Peyer's patch (tissue), 4 donors: Measurements from ENCODE around the gene LRRC15. TPM values are rescaled to one million over a fixed set of nuclear protein-coding genes. Genes with fewer than 3 reads are reported as not detected.

Experiments
- DNase-seq, 3 donors: peaks; one replicate each; pipeline ENCODE4 v3.0.0-alpha.2; 2017 to 2019
- H3K27ac ChIP-seq, 4 donors: fragments of 200-600 bp; sonication (generic); one replicate each; pipeline ENCODE4 v1.5.1; 2016 to 2019
- H3K27me3 ChIP-seq, 2 donors: fragments of 200-600 bp; sonication (generic); one replicate each; pipeline ENCODE4 v1.5.1; 2019
- H3K36me3 ChIP-seq, 3 donors: fragments of 200-600 bp; sonication (generic); one replicate each; pipeline ENCODE4 v1.5.1; 2016 to 2019
- H3K4me1 ChIP-seq, 4 donors: fragments of 200-600 bp; sonication (generic); one replicate each; pipeline ENCODE4 v1.5.1; 2016 to 2019
- H3K4me3 ChIP-seq, 4 donors: fragments of 200-600 bp; sonication (generic); 1 replicate in 3 of 4; 2 replicates in 1 of 4; pipeline ENCODE4 v1.5.1; 2016 to 2019; ENCODE audit warnings: mild to moderate bottlenecking in 1 of 4
- H3K9me3 ChIP-seq, 4 donors: fragments of 200-600 bp; sonication (generic); one replicate each; pipeline ENCODE4 v1.5.1; 2016 to 2019; ENCODE audit warnings: mild to moderate bottlenecking in 1 of 4
- POLR2A ChIP-seq, 2 donors: fragments of 450-650 bp; IDR thresholded peaks; one replicate each; pipeline ENCODE4 v1.5.1; 2017; ENCODE audit warnings: antibody characterized with exemption in 2 of 2, mild to moderate bottlenecking in 2 of 2, moderate library complexity in 2 of 2
- total RNA-seq, 4 donors: library from RNA; depleted of rRNA; stranded (reverse); fragments of >200 nt; gene quantifications; one replicate each; pipeline ENCODE4 v1.1.0, GENCODE V29; 2016
- TF ChIP-seq, protein P1 (sequence below), 6 experiments: fragments of 450-650 bp in 4 of 6; fragments of 200-600 bp in 2 of 6; sonication (generic) in 1 of 6; IDR thresholded peaks; one replicate each; pipeline ENCODE4 v1.5.1; 2017 to 2019; ENCODE audit warnings: antibody characterized with exemption in 6 of 6, mild to moderate bottlenecking in 3 of 6, moderate library complexity in 1 of 6

The LRRC15 gene
- total RNA-seq, 4 donors from 2014 or later, result 0.28 TPM; not detected in 3

GRCh38 chr3:194305356-194306108 lies 64.0 kb downstream of the LRRC15 start:
- Histone ChIP-seq H3K36me3 (no peaks in the 10 kb centered on the region), H3K9me3 (no peaks in the 10 kb centered on the region), H3K4me1 (peaks cover 0 to 11% (median 0%) of the 10 kb centered on the region in 4 donors), H3K4me3 (no peak overlapping the region), H3K27me3 (no peaks in the 10 kb centered on the region), H3K27ac (no peak overlapping the region)
- no peak for DNase-seq
- TF ChIP-seq POLR2A (IDR thresholded peaks at IDR 0.05), result no peak
- TF ChIP-seq, protein P1, sequence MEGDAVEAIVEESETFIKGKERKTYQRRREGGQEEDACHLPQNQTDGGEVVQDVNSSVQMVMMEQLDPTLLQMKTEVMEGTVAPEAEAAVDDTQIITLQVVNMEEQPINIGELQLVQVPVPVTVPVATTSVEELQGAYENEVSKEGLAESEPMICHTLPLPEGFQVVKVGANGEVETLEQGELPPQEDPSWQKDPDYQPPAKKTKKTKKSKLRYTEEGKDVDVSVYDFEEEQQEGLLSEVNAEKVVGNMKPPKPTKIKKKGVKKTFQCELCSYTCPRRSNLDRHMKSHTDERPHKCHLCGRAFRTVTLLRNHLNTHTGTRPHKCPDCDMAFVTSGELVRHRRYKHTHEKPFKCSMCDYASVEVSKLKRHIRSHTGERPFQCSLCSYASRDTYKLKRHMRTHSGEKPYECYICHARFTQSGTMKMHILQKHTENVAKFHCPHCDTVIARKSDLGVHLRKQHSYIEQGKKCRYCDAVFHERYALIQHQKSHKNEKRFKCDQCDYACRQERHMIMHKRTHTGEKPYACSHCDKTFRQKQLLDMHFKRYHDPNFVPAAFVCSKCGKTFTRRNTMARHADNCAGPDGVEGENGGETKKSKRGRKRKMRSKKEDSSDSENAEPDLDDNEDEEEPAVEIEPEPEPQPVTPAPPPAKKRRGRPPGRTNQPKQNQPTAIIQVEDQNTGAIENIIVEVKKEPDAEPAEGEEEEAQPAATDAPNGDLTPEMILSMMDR (IDR thresholded peaks at IDR 0.05), result no peak

Other genes with a start within 250 kb of the LRRC15 start
- gene HES1, start 233.6 kb downstream of the LRRC15 start, total RNA-seq, result 10 to 100 TPM; 32.2 to 65.6 (median 49.4) TPM
- gene CPN2, start 18.4 kb downstream of the LRRC15 start, total RNA-seq, result not detected
- gene GP5, start 29.5 kb upstream of the LRRC15 start, total RNA-seq, result not detected
- 10 to 100 TPM; 54.3 to 67.2 (median 58.2) TPM for gene ATP13A3, start 117.3 kb upstream of the LRRC15 start, total RNA-seq